Type B pancreatic cell (in vitro differentiated cells): ENCODE measurements around the gene TTLL8. TPM values are rescaled to one million over a fixed set of nuclear protein-coding genes. Genes with fewer than 3 reads are reported as not detected.

Experiments used
- DNase-seq: peaks from one replicate; pipeline ENCODE4 v3.0.0; 2021; ENCODE audit warnings: mixed read lengths; ENCODE audit not compliant: unreplicated experiment; ENCODE audit errors: extremely low spot score
- H3K27ac Mint-ChIP-seq: 2 replicates; pipeline ENCODE4 v1.8.0; 2021; ENCODE audit warnings: mild to moderate bottlenecking, mixed read lengths
- H3K27me3 Mint-ChIP-seq: 2 replicates; pipeline ENCODE4 v1.8.0; 2021; ENCODE audit warnings: mixed read lengths
- H3K36me3 Mint-ChIP-seq: 2 replicates; pipeline ENCODE4 v1.8.0; 2021; ENCODE audit warnings: mixed read lengths
- H3K4me1 Mint-ChIP-seq: one replicate; pipeline ENCODE4 v1.8.0; 2021; ENCODE audit warnings: mixed read lengths; ENCODE audit not compliant: unreplicated experiment
- H3K4me3 Mint-ChIP-seq: 2 replicates; pipeline ENCODE4 v1.8.0; 2021; ENCODE audit warnings: mild to moderate bottlenecking, mixed read lengths
- H3K9me3 Mint-ChIP-seq: 2 replicates; pipeline ENCODE4 v1.8.0; 2021; ENCODE audit warnings: mixed read lengths
- CTCF ChIP-seq: fragments of 200-600 bp; sonication (generic); conservative IDR thresholded peaks from 2 replicates; pipeline ENCODE4 v1.5.0; 2021; ENCODE audit warnings: antibody characterized with exemption, mild to moderate bottlenecking
- total RNA-seq: library from RNA; stranded (reverse); gene quantifications from 2 replicates; pipeline ENCODE4 v1.2.1, GENCODE V29; 2021; ENCODE audit warnings: low replicate concordance

TTLL8 gene
- total RNA-seq, 1 donor from 2014 or later = not detected

DNA sequence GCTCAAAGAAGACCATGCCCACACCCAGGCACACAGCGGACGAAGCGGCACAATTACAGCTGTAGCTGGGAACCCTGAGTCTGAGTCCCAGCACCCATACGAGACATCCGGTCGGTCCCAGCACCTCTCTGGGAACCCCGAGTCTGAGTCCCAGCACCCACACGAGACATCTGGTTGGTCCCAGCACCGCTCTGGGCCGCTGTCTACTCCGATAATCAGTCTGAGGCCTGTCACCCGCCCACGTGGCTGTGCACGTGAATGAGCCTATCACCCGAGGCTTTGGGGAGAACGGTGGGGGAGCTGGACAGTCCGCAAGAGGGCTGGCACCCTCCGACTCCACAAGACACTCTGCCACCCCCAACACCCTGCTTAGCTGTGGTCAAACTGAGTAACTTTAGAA lies 6.2 kb downstream of the TTLL8 start:
- Mint-ChIP-seq H3K27me3 (peaks cover 12% of the 10 kb centered on the region), H3K27ac (no peak overlapping the region), H3K4me3 (no peak overlapping the region), H3K36me3 (no peaks in the 10 kb centered on the region), H3K9me3 (peaks cover 6% of the 10 kb centered on the region), H3K4me1 (no peaks in the 10 kb centered on the region)
- no peak for TF ChIP-seq CTCF
- no peak for DNase-seq

DNA sequence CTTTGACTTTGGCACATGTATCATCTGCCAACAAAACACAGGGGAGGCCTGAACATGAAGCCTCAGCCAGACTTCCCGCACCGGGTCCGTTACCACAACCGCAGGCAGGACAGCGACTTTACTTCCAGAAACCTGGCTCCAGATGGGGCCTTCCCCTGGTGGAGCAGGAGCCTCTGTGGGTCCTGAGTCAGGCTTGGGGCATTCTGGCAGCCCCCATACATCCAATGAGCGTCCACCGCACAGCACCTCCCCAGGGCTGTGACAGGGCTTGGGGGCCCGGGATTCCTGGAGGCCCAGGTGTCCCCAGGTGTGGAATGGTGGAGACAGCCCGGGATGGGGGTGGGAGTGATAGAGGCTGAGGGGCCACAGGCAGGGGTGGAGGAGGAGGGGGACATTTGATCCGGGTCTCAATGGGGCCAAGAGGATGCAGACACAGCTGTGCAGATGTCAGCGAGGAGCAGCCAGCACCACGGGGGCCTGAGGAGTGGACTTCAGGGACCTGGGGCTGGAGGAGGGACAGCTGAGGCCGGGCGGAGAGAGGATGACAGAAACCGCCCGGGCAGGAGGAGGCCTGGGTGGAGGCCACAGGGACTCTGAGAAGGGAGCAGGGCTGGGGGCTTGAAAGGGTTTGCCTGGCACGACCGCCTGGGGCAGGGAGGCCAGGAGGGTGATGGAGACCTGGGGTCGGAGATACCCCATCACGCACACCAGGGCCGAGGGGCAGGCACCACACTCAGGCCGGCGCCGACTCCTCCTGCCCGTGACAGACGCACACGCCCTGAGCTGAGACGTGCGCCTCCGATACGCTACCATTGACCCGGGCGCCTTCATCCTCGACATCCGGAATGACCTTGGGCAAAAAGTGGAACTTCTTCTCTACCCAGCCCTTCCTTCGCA lies 8.6 kb downstream of the TTLL8 start:
- peaks cover 6% of the 10 kb centered on the region for H3K9me3 Mint-ChIP-seq
- H3K36me3 Mint-ChIP-seq = no peaks in the 10 kb centered on the region
- no peak for TF ChIP-seq CTCF
- H3K27ac Mint-ChIP-seq = no peak overlapping the region
- DNase-seq = no peak
- no peaks in the 10 kb centered on the region for H3K4me1 Mint-ChIP-seq
- H3K27me3 Mint-ChIP-seq = peaks cover 7% of the 10 kb centered on the region
- H3K4me3 Mint-ChIP-seq = no peak overlapping the region

DNA sequence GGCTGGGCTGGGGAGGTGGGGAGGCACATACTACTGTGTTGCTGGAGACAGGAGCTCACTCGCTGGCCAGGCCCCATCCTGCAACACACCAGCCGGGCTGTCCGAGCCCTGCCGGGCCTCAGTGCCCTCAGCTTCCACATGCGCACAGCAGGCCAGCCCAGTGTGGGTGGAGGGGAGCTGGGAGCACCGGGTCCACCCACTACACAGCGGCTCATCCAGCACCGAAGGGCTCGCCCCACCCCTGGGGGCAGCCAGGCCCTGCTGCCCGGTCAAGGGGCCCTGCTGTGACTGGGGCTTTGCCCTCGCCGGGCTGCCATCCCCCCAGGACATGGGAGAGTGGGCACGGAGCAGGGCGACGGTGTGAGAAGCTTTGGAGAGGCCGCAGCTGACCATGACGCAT lies 9.3 kb downstream of the TTLL8 start:
- peaks cover 4% of the 10 kb centered on the region for H3K27me3 Mint-ChIP-seq
- TF ChIP-seq CTCF = no peak
- H3K27ac Mint-ChIP-seq = no peak overlapping the region
- H3K4me3 Mint-ChIP-seq = no peak overlapping the region
- no peak for DNase-seq
- peaks cover 4% of the 10 kb centered on the region for H3K9me3 Mint-ChIP-seq
- H3K4me1 Mint-ChIP-seq = no peaks in the 10 kb centered on the region
- no peaks in the 10 kb centered on the region for H3K36me3 Mint-ChIP-seq

GRCh38 chr22:50048061-50048765 lies 9.9 kb downstream of the TTLL8 start:
- no peak for TF ChIP-seq CTCF
- H3K4me1 Mint-ChIP-seq = no peaks in the 10 kb centered on the region
- DNase-seq = no peak
- H3K27ac Mint-ChIP-seq = no peak overlapping the region
- no peaks in the 10 kb centered on the region for H3K36me3 Mint-ChIP-seq
- peaks cover 4% of the 10 kb centered on the region for H3K9me3 Mint-ChIP-seq
- no peak overlapping the region for H3K4me3 Mint-ChIP-seq
- peaks cover 5% of the 10 kb centered on the region for H3K27me3 Mint-ChIP-seq

- no peak for TF ChIP-seq CTCF
- H3K4me1 Mint-ChIP-seq = no peaks in the 10 kb centered on the region
- DNase-seq = no peak
- no peak overlapping the region for H3K4me3 Mint-ChIP-seq
- peaks cover 13% of the 10 kb centered on the region for H3K27me3 Mint-ChIP-seq
- H3K27ac Mint-ChIP-seq = no peak overlapping the region
- H3K9me3 Mint-ChIP-seq = peaks cover 4% of the 10 kb centered on the region
- no peaks in the 10 kb centered on the region for H3K36me3 Mint-ChIP-seq
These were observed 10.8 kb downstream of the TTLL8 start for GRCh38 chr22:50047346-50047745.
